Parathyroid adenoma (tissue), 2 donors: ENCODE data around the gene PXDN.
"Not testable (repeated sequence)": the region's sequence is repeated elsewhere in the genome, so short reads cannot be mapped to it uniquely, and the experiment has no call there.

Experiments
- H2AFZ ChIP-seq: fragments of 300-600 bp; sonication (generic); one replicate; pipeline ENCODE4 v1.7.0; 2017; ENCODE audit warnings: antibody characterized with exemption, mild to moderate bottlenecking
- H3K27ac ChIP-seq: fragments of 300-600 bp; sonication (generic); one replicate; pipeline ENCODE4 v1.7.0; 2017
- H3K27me3 ChIP-seq: fragments of 300-600 bp; sonication (generic); one replicate; pipeline ENCODE4 v1.7.0; 2017; ENCODE audit warnings: low read length; ENCODE audit not compliant: control insufficient read depth, insufficient read depth
- H3K36me3 ChIP-seq: fragments of 300-600 bp; sonication (generic); one replicate; pipeline ENCODE4 v1.7.0; 2017; ENCODE audit warnings: low read length; ENCODE audit not compliant: control insufficient read depth, insufficient read depth
- H3K4me1 ChIP-seq: fragments of 300-600 bp; sonication (generic); one replicate; pipeline ENCODE4 v1.7.0; 2017; ENCODE audit warnings: control low read depth
- H3K4me2 ChIP-seq: fragments of 300-600 bp; sonication (generic); one replicate; pipeline ENCODE4 v1.7.0; 2017; ENCODE audit warnings: low read length
- H3K4me3 ChIP-seq: fragments of 300-600 bp; sonication (generic); one replicate; pipeline ENCODE4 v1.7.0; 2017; ENCODE audit warnings: low read depth, low read length
- H3K79me2 ChIP-seq: fragments of 300-600 bp; sonication (generic); one replicate; pipeline ENCODE4 v1.7.0; 2017; ENCODE audit warnings: control low read depth
- H3K9ac ChIP-seq: fragments of 300-600 bp; sonication (generic); one replicate; pipeline ENCODE4 v1.7.0; 2017; ENCODE audit warnings: mild to moderate bottlenecking
- H3K9me3 ChIP-seq: fragments of 300-600 bp; sonication (generic); one replicate; pipeline ENCODE4 v1.7.0; 2017; ENCODE audit warnings: low read length; ENCODE audit not compliant: control insufficient read depth
- TF ChIP-seq, protein P1 (sequence below): fragments of 300-600 bp; sonication (generic); IDR thresholded peaks from one replicate; pipeline ENCODE4 v1.7.0; 2017; ENCODE audit warnings: antibody characterized with exemption, mild to moderate bottlenecking
- donor health status: primary hyperparathyroidism.

The PXDN gene

DNA sequence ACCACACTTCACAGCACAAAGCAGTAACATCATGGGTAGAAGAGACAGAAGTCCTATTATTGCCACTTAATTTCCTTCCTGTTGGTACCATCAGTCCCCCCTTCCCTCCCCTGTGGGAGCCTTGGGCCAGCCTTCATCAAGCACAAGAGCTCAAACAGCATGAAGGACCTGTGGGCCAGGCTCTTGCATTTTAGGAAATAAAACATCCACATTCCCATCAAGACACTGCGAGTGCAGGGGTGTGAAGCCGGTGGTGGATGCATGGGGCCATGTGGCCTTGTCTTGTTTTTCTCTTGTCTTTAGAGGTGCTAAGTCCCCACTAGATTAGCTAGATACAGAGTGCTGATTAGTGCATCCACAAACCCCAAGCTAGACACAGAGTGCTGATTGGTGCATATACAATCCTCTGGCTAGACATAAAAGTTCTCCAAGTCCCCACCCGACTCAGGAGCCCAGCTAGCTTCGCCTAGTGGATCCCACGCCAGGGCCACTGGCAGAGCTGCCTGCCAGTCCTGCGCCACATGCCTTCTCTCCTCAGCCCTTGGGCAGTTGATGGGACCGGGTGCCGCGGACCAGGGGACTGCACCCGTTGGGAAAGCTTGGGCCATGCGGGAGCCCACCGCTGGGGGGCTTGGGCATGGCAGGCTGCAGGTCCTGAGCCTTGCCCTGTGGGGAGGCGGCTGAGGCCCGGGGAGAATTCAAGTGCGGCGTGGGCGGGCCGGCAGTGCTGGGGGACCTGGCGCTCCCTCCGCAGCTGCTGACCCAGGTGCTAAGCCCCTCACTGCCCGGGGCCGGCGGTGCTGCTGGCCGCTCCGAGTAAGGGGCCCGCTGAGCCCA is 14.7 kb upstream of the PXDN start:
- Histone ChIP-seq H2AFZ (no peak overlapping the region), H3K4me3 (no peak overlapping the region), H3K27me3 (no peaks in the 10 kb centered on the region), H3K4me1 (no peaks in the 10 kb centered on the region), H3K27ac (no peak overlapping the region), H3K36me3 (no peaks in the 10 kb centered on the region), H3K4me2 (no peak overlapping the region), H3K9ac (no peak overlapping the region), H3K79me2 (no peaks in the 10 kb centered on the region), H3K9me3 (no peaks in the 10 kb centered on the region)
- TF ChIP-seq, protein P1, sequence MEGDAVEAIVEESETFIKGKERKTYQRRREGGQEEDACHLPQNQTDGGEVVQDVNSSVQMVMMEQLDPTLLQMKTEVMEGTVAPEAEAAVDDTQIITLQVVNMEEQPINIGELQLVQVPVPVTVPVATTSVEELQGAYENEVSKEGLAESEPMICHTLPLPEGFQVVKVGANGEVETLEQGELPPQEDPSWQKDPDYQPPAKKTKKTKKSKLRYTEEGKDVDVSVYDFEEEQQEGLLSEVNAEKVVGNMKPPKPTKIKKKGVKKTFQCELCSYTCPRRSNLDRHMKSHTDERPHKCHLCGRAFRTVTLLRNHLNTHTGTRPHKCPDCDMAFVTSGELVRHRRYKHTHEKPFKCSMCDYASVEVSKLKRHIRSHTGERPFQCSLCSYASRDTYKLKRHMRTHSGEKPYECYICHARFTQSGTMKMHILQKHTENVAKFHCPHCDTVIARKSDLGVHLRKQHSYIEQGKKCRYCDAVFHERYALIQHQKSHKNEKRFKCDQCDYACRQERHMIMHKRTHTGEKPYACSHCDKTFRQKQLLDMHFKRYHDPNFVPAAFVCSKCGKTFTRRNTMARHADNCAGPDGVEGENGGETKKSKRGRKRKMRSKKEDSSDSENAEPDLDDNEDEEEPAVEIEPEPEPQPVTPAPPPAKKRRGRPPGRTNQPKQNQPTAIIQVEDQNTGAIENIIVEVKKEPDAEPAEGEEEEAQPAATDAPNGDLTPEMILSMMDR: no peak

- TF ChIP-seq, protein P1: no peak
Observed at GRCh38 chr2:1758171-1758570, 13.9 kb upstream of the PXDN start.

GRCh38 chr2:1757567-1757966 is 13.3 kb upstream of the PXDN start:
- Histone ChIP-seq H3K27me3 (no peaks in the 10 kb centered on the region), H3K9me3 (no peaks in the 10 kb centered on the region), H3K4me2 (no peak overlapping the region), H3K4me1 (no peaks in the 10 kb centered on the region), H3K79me2 (no peaks in the 10 kb centered on the region), H2AFZ (no peak overlapping the region), H3K4me3 (no peak overlapping the region), H3K27ac (no peak overlapping the region), H3K36me3 (no peaks in the 10 kb centered on the region), H3K9ac (no peak overlapping the region)
- TF ChIP-seq, protein P1: no peak

More at GRCh38 chr2:1758171-1758570, 13.9 kb upstream of the PXDN start:
- H2AFZ ChIP-seq: no peak overlapping the region
- no peaks in the 10 kb centered on the region for H3K79me2 ChIP-seq
- no peak overlapping the region for H3K4me2 ChIP-seq
- H3K9me3 ChIP-seq: no peaks in the 10 kb centered on the region
- no peaks in the 10 kb centered on the region for H3K27me3 ChIP-seq
- no peak overlapping the region for H3K9ac ChIP-seq
- no peak overlapping the region for H3K27ac ChIP-seq
- no peaks in the 10 kb centered on the region for H3K4me1 ChIP-seq
- no peaks in the 10 kb centered on the region for H3K36me3 ChIP-seq
- no peak overlapping the region for H3K4me3 ChIP-seq

GRCh38 chr2:1757146-1757545 is 12.8 kb upstream of the PXDN start:
- H3K36me3 ChIP-seq, H3K4me2 ChIP-seq, H3K79me2 ChIP-seq, H3K27ac ChIP-seq, H3K4me3 ChIP-seq, H3K9me3 ChIP-seq, H3K4me1 ChIP-seq, H3K9ac ChIP-seq, H3K27me3 ChIP-seq, H2AFZ ChIP-seq: not testable (repeated sequence)

GRCh38 chr2:1756456-1756855 is 12.1 kb upstream of the PXDN start:
- H3K36me3 ChIP-seq: no peaks in the 10 kb centered on the region
- no peak overlapping the region for H3K27ac ChIP-seq
- TF ChIP-seq, protein P1: no peak
- no peak overlapping the region for H2AFZ ChIP-seq
- H3K4me1 ChIP-seq: no peaks in the 10 kb centered on the region
- no peaks in the 10 kb centered on the region for H3K9me3 ChIP-seq
- H3K4me2 ChIP-seq: no peak overlapping the region
- H3K79me2 ChIP-seq: no peaks in the 10 kb centered on the region
- H3K4me3 ChIP-seq: no peak overlapping the region
- H3K27me3 ChIP-seq: no peaks in the 10 kb centered on the region
- no peak overlapping the region for H3K9ac ChIP-seq
